Measurements from ENCODE around the gene TSHZ3. TPM values are rescaled to one million over a fixed set of nuclear protein-coding genes. Genes with fewer than 3 reads are reported as not detected.

The TSHZ3 gene
- total RNA-seq, 1 donor from 2014 or later = 23.6 TPM

- DNase-seq (ENCODE audit: low spot score) = no peak
Observed at GRCh38 chr19:31226151-31226935, 122.9 kb downstream of the TSHZ3 start.
